Right renal cortex interstitium (tissue), 3 donors: ENCODE measurements around the gene CCDC92B. TPM values are rescaled to one million over a fixed set of nuclear protein-coding genes. Genes with fewer than 3 reads are reported as not detected.

Source experiments
- DNase-seq, 3 donors: peaks; one replicate each; pipeline ENCODE4 v3.0.0-alpha.2; 2013; ENCODE audit warnings: low read depth in 3 of 3, low spot score in 2 of 3
- polyA plus RNA-seq, 3 donors: library from polyadenylated mRNA; unstranded; fragments of 120-200 nt; gene quantifications; one replicate each; pipeline ENCODE4 v1.2.1, GENCODE V29; 2013; ENCODE audit not compliant: insufficient read length in 3 of 3

CCDC92B gene
- polyA plus RNA-seq, 3 donors: 0.07 to 0.17 (median 0.10) TPM

DNA sequence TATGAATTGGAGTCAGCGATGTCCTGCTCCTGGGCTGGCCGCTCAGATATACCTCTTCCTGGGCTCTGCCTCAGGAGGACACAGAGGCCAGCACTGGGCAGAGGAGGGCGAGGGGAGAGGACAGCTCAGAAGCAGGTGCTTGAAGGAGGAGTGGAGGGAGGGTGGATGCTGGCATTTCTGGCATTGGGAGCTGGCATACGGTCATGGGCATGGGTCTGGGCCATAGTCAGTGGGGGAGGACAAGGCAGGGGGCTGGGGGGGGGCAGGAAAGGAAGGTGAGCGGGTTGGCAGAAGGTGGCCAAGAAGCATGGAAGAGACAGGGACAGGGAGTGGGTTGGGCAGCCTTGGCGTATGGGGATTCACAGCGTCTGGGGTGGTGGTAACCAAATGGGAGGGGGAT is 30.1 kb upstream of the CCDC92B start:
- no peak for DNase-seq

DNA sequence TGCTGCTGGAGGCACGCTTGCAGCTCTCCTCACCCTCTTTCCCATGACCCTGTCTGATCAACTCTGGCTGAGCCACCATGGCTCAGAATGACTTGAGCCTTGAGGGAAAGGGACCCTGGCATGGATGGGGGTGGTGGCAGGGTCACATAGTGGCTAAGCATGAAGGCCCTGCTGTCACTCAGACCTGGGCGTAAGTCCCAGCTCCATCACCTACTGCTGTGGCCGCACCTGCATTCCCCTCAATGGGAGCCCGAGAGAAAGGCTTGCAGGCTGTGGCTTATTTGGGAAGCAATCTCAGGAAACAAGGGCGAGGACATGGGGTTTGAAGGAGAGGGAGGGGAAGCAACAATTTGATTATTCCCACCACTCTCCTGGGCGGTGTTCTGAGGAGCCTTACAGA is 29.0 kb upstream of the CCDC92B start:
- DNase-seq: no peak

DNA sequence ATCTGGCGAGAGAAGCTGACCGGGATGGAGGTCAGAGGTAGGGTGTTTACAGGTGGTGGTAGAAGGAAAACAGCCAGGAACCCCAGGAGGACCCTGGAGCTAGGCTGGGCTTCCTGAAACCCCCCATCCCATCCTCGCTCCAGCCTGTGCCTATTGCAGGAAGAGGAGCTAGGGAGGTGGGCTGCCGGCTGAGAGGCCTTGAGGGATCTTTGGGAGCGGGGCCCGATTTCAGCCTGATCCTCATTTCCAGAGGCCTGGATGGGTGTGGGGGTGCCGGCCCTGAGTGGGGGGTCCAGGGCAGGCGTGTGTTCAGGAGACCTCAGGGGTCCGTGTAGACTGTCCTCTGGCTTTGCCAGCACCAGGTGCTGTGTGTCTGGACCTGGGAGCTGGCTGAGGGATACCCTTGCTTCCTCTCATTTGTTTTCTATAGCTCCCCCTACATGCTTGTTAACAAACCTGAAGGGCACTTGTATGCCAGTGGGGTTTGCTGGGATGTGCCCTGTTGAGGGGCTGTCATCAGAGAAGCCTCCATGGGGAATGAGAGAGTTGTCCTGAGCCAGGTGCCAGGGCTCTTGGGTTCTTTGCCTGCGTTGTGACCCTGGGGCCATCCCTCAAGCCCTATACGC is 27.9 kb upstream of the CCDC92B start:
- no peak for DNase-seq

DNA sequence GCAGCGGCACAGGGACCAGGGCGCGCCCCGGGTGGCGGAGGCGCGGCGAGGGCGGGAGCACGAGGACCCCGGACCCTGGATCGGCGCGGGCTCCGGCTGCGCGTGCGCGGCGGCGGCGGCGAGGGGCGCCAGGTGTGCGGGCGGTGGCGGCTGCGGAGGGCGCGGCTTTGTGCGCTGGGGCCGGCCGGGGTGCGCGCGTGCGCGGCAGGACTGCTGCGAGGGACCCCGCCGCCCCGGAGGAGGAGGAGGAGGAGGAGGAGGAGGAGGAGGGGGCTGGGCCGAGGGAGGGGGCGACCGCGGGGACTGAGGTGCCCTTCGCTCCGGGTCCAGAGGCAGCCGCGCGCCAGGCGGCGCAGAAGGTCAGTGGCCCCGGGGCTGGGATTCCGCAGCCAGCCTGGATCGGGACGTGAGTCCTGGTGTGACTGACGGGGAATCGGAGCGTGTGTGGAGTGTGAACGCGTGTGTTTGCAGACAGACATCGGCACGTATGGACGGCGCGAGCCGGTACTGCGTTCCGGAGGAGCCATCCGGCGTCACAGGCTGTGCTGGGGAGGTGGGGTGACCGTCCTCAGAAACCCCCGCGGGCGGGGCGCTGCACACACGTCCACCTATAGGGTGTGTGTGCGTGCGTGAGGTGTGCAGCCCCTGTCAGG is 27.3 kb upstream of the CCDC92B start:
- DNase-seq: no peak

DNA sequence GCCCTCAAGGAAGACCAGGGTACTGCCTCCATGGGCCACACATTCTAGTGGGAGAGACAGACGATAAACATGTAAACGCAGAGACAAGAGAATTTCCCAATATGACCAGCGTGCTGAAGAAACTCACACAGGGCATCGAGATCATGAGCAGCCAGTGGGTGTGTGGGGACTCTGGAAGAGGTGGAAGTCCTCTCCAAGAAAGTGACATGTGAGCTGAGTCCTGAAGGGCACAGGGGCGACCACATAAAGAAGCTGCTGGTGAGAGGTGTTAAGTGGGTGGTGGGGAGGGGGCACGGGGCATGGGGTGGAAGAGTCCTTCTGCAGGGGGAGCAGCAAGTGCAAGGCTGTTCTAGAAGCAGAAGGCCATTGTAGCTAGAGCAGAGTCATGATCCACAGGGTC is 25.8 kb upstream of the CCDC92B start:
- no peak for DNase-seq

DNA sequence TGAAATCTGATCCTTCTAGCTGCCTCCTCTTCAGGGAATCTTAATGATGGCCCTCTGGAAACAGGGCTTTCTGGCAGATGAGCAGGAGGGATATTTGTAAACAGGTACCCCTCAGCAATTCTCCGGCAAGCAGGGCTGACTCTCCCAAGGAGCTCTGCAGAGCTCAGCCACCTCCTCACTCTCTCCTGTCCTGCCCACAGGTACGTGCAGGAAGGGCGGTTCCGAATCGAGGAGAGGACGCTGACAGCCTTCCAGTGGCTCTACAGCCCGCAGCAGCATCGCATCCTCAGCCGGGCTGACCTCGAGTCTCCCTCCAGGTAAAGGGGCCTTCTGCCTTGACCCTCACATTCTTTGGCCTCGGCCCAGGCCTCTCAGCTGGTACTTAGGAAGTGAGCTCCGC is 20.7 kb upstream of the CCDC92B start:
- no peak for DNase-seq

DNA sequence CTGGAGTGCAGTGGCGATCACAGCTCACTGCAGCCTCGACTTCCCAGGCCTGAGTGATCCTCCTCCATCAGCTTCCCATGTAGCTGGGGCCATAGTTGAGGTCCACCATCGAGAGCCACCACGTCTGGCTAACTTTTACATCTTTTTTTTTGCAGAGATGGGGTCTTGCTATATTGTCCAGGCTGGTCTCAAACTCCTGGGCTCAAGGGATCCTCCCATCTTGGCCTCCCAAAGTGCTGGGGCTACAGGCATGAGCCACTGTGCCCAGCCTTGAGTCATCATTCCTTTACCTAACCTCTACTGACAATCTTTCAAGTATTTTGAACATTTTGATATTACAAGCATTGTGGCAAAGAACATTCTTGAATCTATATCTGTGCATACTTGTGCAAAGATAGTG is 9.4 kb upstream of the CCDC92B start:
- DNase-seq: no peak

DNA sequence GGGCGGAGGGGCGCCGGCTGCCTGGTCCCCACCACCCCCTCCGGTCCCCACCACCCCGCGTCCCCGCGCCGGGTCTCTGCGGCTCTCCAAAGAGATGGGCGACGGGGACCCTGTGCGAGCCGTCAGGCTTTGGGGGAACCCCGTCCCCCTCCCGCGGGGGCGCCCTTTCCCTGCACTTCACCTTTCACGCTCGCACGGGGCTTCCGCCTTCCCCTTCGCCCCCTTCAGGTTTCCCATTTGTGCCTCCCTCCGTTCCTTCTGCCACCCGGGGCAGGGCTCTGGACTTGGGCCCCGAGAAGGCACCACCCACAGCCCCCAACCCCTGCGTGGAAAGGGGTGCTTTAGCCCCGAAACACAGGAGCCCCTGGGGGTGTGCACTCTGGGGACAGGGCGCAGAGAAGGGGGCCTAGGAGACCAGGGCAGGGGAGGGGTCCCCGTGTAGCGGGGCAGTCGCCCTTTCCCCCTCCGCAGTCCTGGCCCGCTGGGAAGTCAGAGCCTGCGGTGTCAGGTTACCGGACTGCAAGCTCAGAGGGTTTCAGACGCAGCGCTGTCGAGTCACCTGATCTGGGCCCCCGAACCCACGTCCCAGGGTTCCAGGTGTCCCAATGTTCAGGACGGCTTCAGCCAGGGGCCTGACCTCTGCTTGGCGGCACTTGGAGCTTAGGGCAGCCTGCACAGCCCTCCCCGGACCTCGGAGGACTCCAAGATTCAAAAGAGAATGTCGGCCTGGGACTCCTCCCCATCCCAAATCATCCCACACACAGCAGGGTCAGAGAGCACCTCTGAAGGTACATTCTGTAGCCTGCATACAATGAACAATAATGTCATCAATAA is 6.7 kb upstream of the CCDC92B start:
- no peak for DNase-seq

DNA sequence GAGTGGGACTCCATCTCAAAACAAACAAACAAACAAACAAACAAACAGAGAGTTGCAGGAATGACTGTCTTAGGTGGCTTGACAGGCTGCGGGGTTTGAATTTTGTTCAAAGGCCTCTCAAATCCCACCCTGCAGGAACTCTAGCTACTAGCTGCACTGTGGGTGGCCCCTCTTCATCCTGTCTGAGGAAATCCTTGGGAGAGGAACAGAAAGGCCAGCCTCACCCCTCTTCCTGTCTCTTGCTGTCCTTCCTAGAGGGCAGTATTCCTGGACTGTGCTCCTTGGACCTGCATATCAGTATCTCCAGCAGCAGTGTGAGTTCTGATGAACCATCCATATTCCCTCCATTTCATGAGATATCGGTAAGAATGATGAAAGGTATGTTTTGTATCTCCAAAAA is 2.0 kb upstream of the CCDC92B start:
- DNase-seq: no peak

DNA sequence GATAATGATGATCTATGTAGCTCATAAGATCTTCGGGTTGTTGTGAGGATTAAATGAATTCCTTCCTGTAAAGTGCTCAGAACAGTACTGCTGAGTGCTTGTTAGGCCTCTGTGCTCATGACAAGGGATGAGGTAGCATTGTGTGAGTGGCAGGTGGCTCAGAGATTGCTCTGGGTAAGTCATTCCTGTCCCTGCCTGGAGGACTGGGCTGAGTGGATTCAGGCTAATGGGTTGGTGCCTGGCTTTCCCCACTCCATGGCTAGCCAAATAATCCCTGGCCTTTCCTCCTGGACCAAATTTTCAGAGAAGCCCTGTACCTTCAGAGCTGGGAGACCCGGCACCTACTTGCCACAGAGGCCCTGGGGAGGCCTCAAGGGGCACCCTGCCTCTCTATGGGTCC is 1.3 kb upstream of the CCDC92B start:
- DNase-seq: no peak

DNA sequence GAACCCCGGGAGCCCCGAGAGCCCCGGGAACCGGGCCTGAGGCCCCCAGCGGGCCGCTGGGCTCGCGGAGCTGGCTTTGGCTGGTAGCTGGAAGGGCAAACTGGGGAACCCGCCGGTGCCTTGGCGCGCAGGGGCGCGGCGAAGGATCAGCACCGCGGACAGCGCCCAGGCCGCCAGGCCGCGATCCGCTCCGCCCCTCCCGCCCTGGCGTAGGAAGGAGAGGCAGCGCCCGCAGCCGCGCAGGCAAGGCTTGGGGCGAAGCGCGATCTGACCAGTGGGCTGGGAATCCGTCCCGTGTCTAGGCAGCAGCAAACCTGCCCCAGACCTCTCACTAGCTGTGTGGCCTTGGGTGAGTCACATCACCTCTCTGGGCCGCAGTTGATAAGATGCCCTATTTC is 331 bp upstream of the CCDC92B start:
- peak; percentile 54 to 69 (median 55) for DNase-seq

DNA sequence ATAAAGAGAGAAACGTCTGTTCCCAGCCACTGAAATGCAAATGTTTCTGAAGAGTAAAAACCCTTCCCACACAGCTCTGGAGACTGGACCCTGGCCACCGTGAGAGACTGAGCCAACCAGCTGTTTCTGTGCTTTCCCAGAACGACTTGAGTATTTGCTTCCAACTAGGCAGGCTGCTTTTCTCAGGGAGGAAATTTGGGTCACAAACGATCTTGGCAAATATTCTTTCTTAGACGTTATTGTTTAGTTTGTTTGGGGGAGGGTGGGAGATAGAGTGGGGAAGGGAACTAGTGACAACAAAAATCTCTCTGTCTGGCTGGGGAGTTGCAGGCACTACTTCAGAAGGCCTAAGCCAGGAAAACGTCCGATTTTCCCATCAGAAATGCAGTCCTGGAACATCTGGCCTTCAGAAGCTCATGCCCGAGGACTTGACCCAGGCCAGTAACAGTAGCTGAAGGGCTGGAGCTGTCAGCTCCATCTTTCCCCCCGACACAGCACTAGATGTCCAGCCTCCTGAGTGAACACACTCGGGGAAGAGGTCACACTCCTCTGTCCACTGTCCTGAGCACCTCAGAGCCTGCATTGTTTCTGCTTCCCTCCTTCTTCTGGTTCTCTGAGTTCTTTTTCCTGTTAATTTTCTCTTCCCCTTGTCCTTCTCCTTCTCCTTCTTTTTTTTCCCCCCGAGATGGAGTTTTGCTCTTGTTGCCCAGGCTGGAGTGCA is 4.0 kb downstream of the CCDC92B start:
- no peak for DNase-seq

DNA sequence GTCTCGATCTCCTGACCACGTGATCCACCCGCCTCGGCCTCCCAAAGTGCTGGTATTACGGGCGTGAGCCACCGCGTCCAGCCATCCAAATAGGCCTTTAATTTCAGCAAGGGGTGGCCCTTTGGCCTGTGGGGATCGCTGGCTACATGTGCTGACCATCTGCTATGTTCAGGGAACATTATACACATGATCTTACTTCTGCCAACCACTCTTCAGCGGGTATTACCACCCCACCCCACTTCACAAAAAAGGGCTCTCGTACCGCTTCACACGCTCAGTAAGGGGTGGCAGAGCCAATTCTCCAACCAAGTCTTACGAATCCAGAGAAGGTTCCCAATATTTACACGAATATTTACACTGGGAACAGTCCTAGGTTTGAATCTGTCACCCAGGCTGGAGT is 11.8 kb downstream of the CCDC92B start:
- DNase-seq: no peak

DNA sequence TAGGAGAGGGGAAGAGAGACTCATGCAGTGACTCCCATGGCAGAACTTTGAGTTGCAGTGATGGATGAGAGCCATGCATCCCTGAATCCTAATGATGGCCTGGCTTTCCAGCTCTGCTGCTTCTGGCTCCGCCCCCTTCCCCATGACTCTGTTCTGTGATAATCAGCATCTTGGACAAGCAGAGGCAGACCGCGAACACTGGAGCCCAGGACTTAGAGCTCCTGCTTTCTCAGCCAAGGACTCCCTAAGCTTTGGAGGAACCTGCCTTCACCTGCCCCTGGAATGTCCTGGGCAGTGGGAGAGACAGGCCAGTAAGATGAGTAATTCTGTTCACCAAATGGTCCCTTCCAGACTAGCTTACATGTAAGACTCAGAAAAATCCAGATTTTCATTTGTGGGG is 12.5 kb downstream of the CCDC92B start:
- no peak for DNase-seq

DNA sequence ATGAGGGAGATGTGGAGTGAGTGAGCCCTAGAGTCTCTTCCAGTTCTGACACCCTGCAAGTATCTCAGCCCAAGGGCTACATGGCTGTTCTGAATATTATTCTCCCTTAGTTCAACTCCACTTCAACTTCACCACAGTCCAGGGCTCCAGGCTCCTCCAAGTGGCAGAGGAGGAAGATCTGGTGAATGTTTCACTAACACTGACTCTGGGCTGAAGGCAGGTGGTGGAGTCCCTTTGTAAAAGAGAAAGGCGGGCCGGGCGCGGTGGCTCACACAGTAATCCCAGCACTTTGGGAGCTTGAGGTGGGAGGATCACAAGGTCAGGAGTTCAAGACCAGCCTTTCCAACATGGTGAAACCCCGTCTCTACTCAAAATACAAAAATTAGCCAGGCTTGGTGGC is 13.6 kb downstream of the CCDC92B start:
- no peak for DNase-seq

DNA sequence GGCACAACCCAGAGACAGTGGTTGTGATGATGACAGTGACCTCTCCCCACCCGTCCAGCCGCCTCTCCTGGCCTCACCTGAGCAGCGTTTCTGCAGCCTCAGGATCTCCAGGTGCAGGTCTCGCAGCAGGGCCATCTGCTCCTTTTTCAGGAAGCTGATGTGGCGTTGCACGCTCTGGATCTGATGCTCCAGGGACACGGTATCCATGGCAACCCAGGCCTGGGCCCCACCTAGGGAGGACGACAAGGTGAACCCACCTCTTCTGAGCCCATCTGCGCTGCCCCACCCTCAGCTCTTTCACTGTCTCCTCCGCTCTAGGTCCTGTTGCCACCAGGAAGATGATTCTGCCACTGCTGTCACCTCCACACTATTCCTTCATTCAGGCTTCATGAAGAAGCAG is 14.5 kb downstream of the CCDC92B start:
- DNase-seq: no peak

DNA sequence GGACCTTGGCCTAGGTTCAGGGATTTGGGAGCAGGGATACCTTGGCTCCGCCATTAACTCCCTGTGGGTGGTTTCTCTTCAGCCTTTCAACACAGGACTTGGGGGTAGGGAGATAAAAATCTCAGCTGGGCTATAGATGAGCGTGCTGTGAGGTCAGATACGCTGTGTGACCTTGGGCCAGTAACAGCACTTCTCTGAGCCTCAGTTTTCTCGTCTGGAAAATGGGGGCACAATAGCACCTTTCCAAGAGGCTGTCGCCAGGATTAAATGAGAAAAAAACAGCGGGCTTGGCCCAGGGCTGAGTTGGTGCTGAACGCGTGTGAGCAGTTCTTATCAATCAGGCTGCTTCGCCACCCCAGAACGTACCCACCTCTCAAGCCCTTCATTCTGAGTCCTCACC is 17.6 kb downstream of the CCDC92B start:
- no peak for DNase-seq

DNA sequence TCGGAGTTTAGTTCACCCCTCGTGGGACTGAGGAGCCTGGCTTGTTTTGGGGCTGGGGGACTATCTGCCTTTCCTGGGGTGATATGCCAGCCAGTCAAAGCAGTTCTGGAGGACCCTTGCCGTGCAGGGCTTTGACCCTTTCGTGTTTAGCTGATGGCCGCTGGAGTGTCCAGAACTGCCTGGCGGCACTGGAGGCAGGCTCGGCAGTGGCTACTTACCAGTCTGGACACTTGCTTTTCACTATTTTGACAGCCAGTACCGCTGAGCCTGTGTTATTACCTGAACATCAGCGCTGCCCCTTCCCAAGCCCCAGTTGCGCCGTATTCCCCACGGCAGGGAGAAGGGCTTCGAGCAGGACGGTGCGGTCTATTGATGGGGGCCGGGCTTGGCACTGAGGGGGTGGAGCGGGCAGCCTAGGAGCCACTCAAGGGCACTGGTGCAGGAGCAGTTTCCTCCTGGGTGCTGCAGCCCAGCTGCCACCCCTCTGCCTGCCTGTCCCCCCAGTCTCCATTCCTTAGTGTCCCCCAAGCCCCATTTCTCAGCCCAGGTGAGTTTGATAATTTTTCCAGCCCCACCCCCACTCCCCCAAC is 18.6 kb downstream of the CCDC92B start:
- no peak for DNase-seq

DNA sequence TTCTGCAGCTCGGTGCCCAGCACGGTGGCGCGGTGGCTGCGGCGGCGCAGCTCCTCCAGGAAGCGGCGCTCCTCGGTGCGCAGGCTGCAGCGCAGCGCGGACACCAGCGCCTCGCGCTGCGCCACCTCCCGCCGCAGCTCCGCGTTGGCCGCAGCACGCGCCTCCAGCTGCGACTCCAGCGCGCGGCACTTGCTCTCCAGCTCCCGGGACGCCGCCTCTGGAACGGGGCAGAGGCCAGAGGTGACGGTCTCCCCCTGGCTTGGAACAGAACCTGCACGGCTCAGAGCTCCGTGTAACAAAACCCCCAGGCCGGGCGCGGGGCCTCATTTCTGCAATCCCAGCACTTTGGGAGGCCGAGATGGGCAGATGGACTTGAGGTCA is 24.7 kb downstream of the CCDC92B start:
- no peak for DNase-seq

DNA sequence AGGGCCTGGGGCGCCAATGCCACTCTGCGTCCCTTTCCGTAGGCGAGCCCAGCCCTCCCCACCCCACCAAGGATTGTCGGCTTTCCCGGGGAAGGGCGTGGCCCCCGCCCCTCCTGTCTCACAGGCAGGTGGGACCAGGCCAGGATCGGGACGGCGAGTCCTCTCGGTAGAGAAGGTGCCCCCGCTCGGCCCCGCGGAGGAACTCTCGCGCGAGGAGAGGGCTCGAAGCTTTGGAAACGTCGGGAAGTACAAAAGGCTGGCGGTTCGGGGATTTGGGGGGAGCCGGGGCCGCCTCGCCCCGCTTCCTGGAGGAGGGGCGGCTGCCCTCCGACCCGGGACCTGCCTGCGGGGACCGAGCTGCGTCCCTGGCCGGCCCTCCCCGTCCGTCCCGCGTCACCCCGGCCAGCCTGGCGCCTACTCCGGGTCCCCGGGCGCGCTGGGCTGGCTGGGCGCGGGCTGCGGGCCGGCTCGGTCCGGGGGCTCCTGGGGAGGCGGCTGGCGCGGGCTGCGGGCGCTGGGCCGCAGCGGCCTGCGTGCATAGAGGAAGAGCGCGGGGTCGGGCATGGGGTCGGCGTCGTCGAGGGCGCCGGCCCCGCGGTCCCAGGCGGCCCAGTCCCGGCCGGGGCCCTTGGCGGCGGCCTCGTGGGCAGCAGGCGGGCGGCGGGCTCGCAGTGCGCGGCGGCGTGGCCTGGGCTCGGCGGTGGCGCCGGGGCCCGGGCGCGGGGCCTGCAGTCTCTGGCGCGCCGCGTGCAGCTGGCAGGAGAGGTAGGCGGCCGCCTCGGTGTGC is 25.3 kb downstream of the CCDC92B start:
- no peak for DNase-seq
